Peyer's patch (tissue), 4 donors: ENCODE results near the gene SEC22A.

Experiments
- POLR2A ChIP-seq, 2 donors: fragments of 450-650 bp; IDR thresholded peaks; one replicate each; pipeline ENCODE4 v1.5.1; 2017; ENCODE audit warnings: antibody characterized with exemption in 2 of 2, mild to moderate bottlenecking in 2 of 2, moderate library complexity in 2 of 2
- TF ChIP-seq, protein P1 (sequence below), 6 experiments: fragments of 450-650 bp in 4 of 6; fragments of 200-600 bp in 2 of 6; sonication (generic) in 1 of 6; IDR thresholded peaks; one replicate each; pipeline ENCODE4 v1.5.1; 2017 to 2019; ENCODE audit warnings: antibody characterized with exemption in 6 of 6, mild to moderate bottlenecking in 3 of 6, moderate library complexity in 1 of 6

- TF ChIP-seq, protein P1, sequence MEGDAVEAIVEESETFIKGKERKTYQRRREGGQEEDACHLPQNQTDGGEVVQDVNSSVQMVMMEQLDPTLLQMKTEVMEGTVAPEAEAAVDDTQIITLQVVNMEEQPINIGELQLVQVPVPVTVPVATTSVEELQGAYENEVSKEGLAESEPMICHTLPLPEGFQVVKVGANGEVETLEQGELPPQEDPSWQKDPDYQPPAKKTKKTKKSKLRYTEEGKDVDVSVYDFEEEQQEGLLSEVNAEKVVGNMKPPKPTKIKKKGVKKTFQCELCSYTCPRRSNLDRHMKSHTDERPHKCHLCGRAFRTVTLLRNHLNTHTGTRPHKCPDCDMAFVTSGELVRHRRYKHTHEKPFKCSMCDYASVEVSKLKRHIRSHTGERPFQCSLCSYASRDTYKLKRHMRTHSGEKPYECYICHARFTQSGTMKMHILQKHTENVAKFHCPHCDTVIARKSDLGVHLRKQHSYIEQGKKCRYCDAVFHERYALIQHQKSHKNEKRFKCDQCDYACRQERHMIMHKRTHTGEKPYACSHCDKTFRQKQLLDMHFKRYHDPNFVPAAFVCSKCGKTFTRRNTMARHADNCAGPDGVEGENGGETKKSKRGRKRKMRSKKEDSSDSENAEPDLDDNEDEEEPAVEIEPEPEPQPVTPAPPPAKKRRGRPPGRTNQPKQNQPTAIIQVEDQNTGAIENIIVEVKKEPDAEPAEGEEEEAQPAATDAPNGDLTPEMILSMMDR (IDR thresholded peaks at IDR 0.05): no peak
- TF ChIP-seq POLR2A (IDR thresholded peaks at IDR 0.05): no peak
Measured at GRCh38 chr3:123158330-123158729, 43.4 kb upstream of the SEC22A start.
